Measurements from ENCODE around the gene USP3.
"Not testable (repeated sequence)": the region's sequence is repeated elsewhere in the genome, so short reads cannot be mapped to it uniquely, and the experiment has no call there.

The USP3 gene

DNA sequence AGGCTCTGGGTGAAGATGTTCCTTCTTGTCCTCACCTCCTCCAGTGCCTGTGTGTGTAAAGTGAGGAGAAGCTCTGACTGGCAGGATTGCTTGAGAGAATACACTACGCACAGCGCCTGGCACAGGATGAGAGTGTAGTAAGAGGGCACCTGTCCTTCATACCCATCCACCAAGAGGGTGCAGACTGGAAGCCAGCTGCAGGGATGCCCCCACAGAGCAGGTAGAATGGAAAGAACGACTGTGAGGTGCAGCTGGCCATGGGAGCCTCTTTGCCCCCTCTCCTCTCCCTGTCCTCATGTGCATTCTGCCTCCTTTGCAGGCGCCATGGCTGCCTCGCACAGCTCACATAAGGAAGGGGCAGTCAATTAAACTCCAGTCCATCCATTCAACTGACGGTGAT lies 105.1 kb downstream of the USP3 start:
- H3K4me1 ChIP-seq (ENCODE audit: insufficient read depth, low read length) = 0 out of 2 replicates have a peak, but pooled peaks cover 2% of the 10 kb centered on the region
- H3K9ac ChIP-seq (ENCODE audit: low read depth, low read length) = no peak overlapping the region
- H3K36me3 ChIP-seq (ENCODE audit: insufficient read depth, low read length) = peaks cover 2% of the 10 kb centered on the region
- H3K9me3 ChIP-seq (ENCODE audit: control insufficient read depth, insufficient read depth, low read length) = no peaks in the 10 kb centered on the region

DNA sequence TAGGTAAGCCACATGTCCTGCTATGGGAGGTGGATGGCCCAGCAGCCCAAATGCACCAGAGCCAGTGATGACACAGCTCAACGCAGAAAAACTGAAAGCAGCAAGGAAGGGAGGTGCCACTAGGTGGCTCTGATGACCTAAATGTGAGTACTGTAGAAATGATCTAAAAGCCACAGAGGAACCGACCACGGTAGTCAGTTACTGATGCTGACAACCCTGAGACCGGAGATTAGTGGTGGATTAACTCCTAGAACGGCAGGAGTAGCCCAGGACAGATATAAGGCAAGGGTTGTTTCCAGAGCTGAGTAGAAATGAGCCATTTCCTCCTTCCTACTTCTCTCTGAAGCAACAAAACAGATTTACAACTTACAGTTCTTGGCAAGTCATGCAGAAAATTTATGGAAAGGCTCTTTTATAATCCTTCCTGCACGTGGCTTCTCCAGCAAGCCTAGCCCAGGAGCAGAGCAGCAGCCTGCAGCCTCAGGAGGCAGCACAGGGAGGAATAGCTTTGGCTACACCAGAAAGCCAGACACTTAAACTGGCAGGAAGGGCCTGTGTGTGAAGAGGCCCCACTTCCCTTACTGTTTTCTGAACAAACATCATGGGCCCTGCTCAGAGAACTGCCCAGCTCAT lies 105.9 kb downstream of the USP3 start:
- 0 out of 2 replicates have a peak, but pooled peaks cover 2% of the 10 kb centered on the region for H3K4me1 ChIP-seq (ENCODE audit: insufficient read depth, low read length)
- no peak overlapping the region for H3K9ac ChIP-seq (ENCODE audit: low read depth, low read length)
- peaks cover 5% of the 10 kb centered on the region for H3K36me3 ChIP-seq (ENCODE audit: insufficient read depth, low read length)
- no peaks in the 10 kb centered on the region for H3K9me3 ChIP-seq (ENCODE audit: control insufficient read depth, insufficient read depth, low read length)

DNA sequence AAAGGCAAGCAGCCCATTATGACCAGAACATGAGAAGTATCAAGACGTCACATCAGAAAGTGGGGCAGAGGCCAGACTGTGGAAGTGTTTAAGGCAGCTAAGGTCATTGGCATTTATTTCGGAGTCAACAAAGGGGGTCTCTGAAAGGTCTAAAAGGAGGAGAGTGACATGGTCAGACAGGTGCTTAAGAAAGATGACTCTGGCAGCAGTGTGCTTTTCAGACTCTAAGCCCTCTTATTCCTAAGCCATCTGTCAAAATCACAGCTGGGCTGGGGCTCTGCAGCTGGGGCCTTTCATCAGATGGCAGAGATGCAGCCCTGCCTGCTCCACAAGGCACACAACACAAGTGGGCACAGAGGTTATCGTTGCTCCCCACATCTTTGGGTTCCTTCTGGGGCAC lies 106.8 kb downstream of the USP3 start:
- Histone ChIP-seq H3K9me3 (ENCODE audit: control insufficient read depth, insufficient read depth, low read length) (no peaks in the 10 kb centered on the region), H3K9ac (ENCODE audit: low read depth, low read length) (no peak overlapping the region), H3K36me3 (ENCODE audit: insufficient read depth, low read length) (peaks cover 6% of the 10 kb centered on the region), H3K4me1 (ENCODE audit: insufficient read depth, low read length) (0 out of 2 replicates have a peak, but pooled peaks cover 2% of the 10 kb centered on the region)

DNA sequence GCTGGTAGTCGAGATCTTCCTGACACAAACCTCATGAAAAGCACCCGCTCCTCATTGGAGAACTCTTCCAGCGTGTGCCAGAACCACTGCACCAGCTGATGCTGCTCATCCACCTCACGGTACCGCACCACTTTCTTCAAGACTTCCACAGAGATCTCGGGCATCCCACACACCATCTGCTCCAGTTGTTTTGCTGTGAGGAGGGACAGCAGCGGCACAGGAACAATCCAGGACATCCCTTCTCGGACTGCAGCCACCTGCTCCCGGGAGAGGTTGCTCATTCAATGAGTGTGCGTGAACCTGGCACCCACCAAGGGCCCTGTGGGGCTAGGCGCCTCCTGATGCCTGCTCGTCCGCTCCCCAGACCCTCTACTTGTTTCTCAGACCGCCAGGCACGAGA lies 107.9 kb downstream of the USP3 start:
- Histone ChIP-seq H3K9me3 (ENCODE audit: control insufficient read depth, insufficient read depth, low read length) (no peaks in the 10 kb centered on the region), H3K9ac (ENCODE audit: low read depth, low read length) (no peak overlapping the region)

DNA sequence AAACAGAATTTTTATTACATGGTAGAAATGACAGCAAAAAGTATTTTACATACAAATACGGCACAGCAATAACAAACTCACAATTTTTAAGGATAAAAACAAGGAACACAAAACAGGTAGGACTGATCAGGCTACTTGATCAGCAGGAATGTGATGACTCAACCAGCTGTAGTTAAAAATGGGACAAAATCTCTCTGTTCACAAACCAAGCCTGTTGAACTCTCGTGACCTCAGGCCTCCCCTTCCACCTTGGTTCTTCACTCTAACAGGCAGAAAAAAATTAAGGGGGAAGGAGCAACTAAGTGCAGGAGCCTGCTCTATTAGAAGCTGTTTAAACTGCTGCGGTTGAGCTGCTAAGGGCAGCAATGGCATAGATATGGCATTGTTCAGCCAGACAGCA lies 111.5 kb downstream of the USP3 start:
- H3K4me1 ChIP-seq (ENCODE audit: insufficient read depth, low read length) = no peaks in the 10 kb centered on the region
- H3K9ac ChIP-seq (ENCODE audit: low read depth, low read length) = no peak overlapping the region
- peaks cover 7% of the 10 kb centered on the region for H3K36me3 ChIP-seq (ENCODE audit: insufficient read depth, low read length)
- no peaks in the 10 kb centered on the region for H3K9me3 ChIP-seq (ENCODE audit: control insufficient read depth, insufficient read depth, low read length)

More for the DNA sequence above, 107.9 kb downstream of the USP3 start:
- peaks cover 9% of the 10 kb centered on the region for H3K36me3 ChIP-seq (ENCODE audit: insufficient read depth, low read length)
- H3K4me1 ChIP-seq (ENCODE audit: insufficient read depth, low read length) = 0 out of 2 replicates have a peak, but pooled peaks cover 2% of the 10 kb centered on the region

DNA sequence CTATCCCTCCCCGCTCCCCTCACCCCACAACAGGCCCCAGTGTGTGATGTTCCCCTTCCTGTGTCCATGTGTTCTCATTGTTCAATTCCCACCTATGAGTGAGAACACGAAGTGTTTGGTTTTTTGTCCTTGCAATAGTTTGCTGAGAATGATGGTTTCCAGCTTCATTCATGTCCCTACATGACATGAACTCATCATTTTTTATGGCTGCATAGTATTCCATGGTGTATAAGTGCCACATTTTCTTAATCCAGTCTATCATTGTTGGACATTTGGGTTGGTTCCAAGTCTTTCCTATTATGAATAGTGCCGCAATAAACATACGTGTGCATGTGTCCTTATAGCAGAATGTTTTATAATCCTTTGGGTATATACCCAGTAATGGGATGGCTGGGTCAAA lies 112.8 kb downstream of the USP3 start:
- not testable (repeated sequence) for H3K4me1 ChIP-seq (ENCODE audit: insufficient read depth, low read length); H3K9ac ChIP-seq (ENCODE audit: low read depth, low read length); H3K36me3 ChIP-seq (ENCODE audit: insufficient read depth, low read length); H3K9me3 ChIP-seq (ENCODE audit: control insufficient read depth, insufficient read depth, low read length)

DNA sequence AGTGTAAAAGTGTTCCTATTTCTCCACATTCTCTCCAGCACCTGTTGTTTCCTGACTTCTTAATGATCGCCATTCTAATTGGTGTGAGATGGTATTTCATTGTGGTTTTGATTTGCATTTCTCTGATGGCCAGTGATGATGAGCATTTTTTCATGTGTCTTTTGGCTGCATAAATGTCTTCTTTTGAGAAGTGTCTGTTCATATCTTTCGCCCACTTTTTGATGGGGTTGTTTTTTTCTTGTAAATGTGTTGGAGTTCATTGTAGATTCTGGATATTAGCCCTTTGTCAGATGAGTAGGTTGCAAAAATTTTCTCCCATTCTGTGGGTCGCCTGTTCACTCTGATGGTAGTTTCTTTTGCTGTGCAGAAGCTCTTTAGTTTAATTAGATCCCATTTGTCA lies 113.2 kb downstream of the USP3 start:
- H3K4me1 ChIP-seq (ENCODE audit: insufficient read depth, low read length); H3K9ac ChIP-seq (ENCODE audit: low read depth, low read length); H3K9me3 ChIP-seq (ENCODE audit: control insufficient read depth, insufficient read depth, low read length); H3K36me3 ChIP-seq (ENCODE audit: insufficient read depth, low read length): not testable (repeated sequence)

DNA sequence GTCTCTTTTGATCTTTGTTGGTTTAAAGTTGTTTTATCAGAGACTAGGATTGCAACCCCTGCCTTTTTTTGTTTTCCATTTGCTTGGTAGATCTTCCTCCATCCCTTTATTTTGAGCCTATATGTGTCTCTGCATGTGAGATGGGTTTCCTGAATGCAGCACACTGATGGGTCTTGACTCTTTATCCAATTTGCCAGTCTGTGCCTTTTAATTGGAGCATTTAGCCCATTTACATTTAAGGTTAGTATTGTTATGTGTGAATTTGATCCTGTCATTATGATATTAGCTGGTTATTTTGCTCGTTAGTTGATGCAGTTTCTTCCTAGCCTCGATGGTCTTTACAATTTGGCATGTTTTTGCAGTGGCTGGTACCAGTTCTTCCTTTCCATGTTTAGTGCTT lies 116.4 kb downstream of the USP3 start:
- not testable (repeated sequence) for H3K36me3 ChIP-seq (ENCODE audit: insufficient read depth, low read length); H3K9me3 ChIP-seq (ENCODE audit: control insufficient read depth, insufficient read depth, low read length); H3K4me1 ChIP-seq (ENCODE audit: insufficient read depth, low read length); H3K9ac ChIP-seq (ENCODE audit: low read depth, low read length)

DNA sequence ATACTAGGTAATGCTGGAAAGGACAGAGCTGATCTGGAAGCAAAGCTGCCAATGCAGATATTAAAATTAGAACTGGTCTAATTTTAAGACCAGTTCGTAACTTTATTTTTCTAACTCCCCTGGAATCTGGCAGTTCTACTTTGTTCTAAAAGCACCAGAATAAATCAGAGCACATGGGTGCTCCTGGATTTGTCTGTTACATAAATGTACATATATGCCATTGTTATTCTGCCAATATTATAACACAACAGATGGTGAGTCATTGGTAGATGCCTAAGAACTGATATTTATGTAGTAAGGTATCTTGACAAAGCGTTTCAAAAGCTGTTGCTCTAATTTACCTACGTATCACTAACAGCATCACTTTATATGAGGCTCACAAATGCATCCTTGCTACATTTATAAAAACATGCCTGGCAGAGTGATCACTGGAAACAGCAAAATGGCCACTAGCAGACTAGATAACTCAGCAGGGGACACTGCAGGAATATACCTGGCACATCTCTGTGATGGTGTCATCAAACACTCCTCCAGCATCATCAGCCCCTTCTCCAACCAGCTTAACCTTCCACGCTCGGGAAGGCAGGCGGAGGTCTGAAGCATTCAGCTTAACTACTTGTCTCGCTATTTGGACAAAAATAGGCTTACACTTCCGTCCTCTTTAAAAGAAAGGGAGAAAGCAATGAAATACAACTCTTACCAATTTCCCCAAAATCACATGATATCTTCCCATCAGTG lies 119.0 kb downstream of the USP3 start:
- H3K36me3 ChIP-seq (ENCODE audit: insufficient read depth, low read length) = peaks cover 11% of the 10 kb centered on the region; the same call in 1 of the 2 replicates
- no peak overlapping the region for H3K9ac ChIP-seq (ENCODE audit: low read depth, low read length)
- no peaks in the 10 kb centered on the region for H3K4me1 ChIP-seq (ENCODE audit: insufficient read depth, low read length)
- H3K9me3 ChIP-seq (ENCODE audit: control insufficient read depth, insufficient read depth, low read length) = no peaks in the 10 kb centered on the region

DNA sequence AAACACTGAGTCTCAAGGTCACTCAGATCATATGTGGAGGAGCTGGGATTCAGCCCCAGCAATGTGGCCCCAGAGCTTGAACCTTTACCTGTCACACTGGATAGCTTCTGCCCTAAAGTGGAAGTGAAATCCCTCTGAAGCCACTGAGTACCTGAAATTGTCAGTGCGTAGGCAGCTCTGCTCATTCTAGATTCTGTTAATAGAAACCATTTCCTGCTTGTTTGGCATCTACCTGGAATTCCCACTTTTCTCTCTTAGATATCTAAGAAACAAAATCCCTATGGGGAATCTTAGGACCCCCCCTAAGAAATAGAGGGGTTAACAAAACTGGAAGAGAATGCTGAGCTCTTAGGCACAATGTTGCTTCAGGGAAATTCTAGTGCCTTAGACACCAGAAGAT lies 122.6 kb downstream of the USP3 start:
- Histone ChIP-seq H3K9ac (ENCODE audit: low read depth, low read length) (no peak overlapping the region), H3K4me1 (ENCODE audit: insufficient read depth, low read length) (no peaks in the 10 kb centered on the region), H3K9me3 (ENCODE audit: control insufficient read depth, insufficient read depth, low read length) (no peaks in the 10 kb centered on the region), H3K36me3 (ENCODE audit: insufficient read depth, low read length) (peaks cover 11% of the 10 kb centered on the region; the same call in 1 of the 2 replicates)

DNA sequence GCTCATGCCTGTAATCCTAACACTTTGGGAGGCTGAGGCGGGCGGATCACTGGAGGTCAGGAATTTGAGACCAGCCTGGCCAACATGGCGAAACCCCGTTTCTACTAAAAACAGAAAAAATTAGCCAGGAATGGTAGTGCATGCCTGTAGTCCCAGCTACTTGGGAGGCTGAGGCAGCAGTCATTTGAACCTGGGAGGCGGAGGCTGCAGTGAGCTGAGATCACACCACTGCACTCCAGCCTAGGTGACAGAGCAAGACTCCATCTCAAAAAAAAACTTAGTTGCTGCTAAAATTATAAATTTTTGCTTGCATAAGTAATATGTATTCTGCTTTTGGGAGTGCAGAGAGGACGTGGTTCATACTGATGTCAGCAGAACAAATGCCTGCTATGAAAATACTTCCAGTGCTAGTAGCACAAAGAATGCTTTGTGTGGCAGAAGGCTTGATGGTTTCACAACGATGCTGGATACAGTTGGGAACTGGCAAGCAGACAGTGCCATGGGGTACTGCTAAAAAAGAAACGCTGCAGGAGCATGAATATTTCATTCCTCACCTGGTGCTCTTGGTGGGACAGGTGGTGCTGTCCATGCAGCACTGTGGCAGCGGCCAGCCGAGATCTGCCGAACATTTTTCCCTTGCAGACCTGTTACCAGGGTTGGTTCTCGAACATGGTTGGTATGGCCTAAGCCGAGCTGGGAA lies 123.9 kb downstream of the USP3 start:
- no peaks in the 10 kb centered on the region for H3K9me3 ChIP-seq (ENCODE audit: control insufficient read depth, insufficient read depth, low read length)
- H3K36me3 ChIP-seq (ENCODE audit: insufficient read depth, low read length) = peaks cover 6% of the 10 kb centered on the region
- H3K4me1 ChIP-seq (ENCODE audit: insufficient read depth, low read length) = no peaks in the 10 kb centered on the region
- H3K9ac ChIP-seq (ENCODE audit: low read depth, low read length) = no peak overlapping the region

DNA sequence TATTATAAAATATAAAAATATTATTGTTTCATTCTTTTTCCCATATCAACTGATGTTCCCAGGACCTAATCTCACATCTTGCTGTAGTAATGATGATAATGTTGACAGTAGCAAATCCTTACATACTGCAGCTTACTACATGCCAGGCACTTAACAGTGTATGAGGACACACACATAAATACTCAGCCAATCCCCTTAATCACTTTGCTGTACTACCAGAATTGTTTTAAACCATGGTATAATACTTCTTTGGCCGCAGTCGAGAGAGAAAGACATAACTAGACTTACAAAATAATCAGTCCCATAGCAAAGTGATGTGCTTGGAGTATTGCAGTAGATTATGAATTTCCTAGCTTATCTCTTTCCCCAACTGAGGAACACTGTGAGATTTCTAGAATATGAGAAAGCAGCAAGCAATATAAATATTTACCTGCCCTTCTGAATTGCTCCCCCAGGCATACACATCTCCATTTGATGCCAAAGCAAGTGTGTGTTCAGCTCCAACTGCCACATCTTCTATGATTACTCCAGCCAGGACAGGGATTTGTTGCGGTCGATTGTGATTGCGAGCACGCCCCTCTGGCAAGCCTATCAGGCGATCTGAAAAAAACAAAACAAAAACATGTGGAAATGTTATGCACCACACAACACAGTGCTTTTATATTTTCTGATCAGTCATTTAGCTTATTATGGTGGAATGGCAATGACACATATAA lies 125.8 kb downstream of the USP3 start:
- no peak overlapping the region for H3K9ac ChIP-seq (ENCODE audit: low read depth, low read length)
- H3K36me3 ChIP-seq (ENCODE audit: insufficient read depth, low read length) = peaks cover 12% of the 10 kb centered on the region
- H3K9me3 ChIP-seq (ENCODE audit: control insufficient read depth, insufficient read depth, low read length) = no peaks in the 10 kb centered on the region
- H3K4me1 ChIP-seq (ENCODE audit: insufficient read depth, low read length) = no peaks in the 10 kb centered on the region

DNA sequence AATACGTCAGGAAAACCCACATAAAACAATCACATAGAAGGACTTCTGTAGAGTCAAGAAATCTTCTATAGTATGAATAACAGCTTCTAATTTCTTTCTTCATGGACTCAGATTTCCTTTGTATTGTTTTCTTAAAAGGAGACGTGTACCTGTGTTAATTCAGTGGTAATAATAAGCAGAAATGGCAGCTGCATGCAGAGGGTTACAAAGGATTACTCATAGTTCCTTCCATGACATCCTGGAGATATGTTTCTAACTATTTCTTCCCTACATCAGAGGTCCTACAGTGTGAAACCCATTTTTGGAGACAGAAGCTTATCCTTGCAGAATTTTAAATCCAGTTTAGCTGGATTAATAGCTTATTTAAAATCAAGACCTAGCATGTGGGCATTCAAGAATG lies 128.9 kb downstream of the USP3 start:
- Histone ChIP-seq H3K9me3 (ENCODE audit: control insufficient read depth, insufficient read depth, low read length) (no peaks in the 10 kb centered on the region), H3K9ac (ENCODE audit: low read depth, low read length) (no peak overlapping the region), H3K36me3 (ENCODE audit: insufficient read depth, low read length) (peaks cover 6% of the 10 kb centered on the region; the same call in 1 of the 2 replicates), H3K4me1 (ENCODE audit: insufficient read depth, low read length) (no peaks in the 10 kb centered on the region)

DNA sequence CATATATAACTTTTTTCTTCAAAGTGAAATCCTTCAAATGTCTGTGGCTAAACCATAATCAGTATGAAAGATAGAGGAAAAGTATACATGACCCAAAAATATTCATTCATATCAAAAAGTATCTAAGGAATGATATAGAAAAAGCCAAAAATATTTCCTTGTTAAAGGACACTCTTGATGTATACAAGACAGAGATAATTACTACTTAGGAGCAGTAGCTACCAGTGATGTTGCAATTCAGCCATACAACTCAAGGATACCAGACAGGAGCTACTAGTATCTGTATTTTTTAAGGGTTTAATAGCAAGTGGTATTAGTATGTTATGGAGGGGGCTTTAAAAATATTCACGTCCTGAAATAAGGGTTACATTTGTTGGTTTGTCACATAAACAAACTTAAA lies 129.8 kb downstream of the USP3 start:
- H3K9me3 ChIP-seq (ENCODE audit: control insufficient read depth, insufficient read depth, low read length) = no peaks in the 10 kb centered on the region
- peaks cover 6% of the 10 kb centered on the region; the same call in 1 of the 2 replicates for H3K36me3 ChIP-seq (ENCODE audit: insufficient read depth, low read length)
- no peaks in the 10 kb centered on the region for H3K4me1 ChIP-seq (ENCODE audit: insufficient read depth, low read length)

More for the DNA sequence above, 129.8 kb downstream of the USP3 start:
- no peak overlapping the region for H3K9ac ChIP-seq (ENCODE audit: low read depth, low read length)

Data from ES-I3 (cell line).